Sigmoid colon (tissue), 4 donors: Measurements from ENCODE around the gene NUP188.

ENCODE experiments used
- CTCF ChIP-seq, 4 experiments: fragments of 450-650 bp in 3 of 4; fragments of 200-600 bp in 1 of 4; IDR thresholded peaks; one replicate each; pipeline ENCODE4 v1.5.1; 2016 to 2019; ENCODE audit warnings: antibody characterized with exemption in 4 of 4, mild to moderate bottlenecking in 3 of 4, moderate library complexity in 2 of 4
- POLR2A ChIP-seq, 2 donors: fragments of 450-650 bp; IDR thresholded peaks; one replicate each; pipeline ENCODE4 v1.6.1; 2016; ENCODE audit warnings: antibody characterized with exemption in 2 of 2, mild to moderate bottlenecking in 2 of 2, moderate library complexity in 2 of 2
- POLR2AphosphoS5 ChIP-seq, 4 donors: sonication (generic); formaldehyde crosslinking; IDR thresholded peaks; one replicate each; pipeline ENCODE4 v1.6.1; 2017; ENCODE audit warnings: antibody characterized with exemption in 4 of 4

GRCh38 chr9:128913048-128913900 is 34.2 kb upstream of the NUP188 start:
- TF ChIP-seq CTCF (IDR thresholded peaks at IDR 0.05) (no peak), POLR2AphosphoS5 (IDR thresholded peaks at IDR 0.05) (no peak), POLR2A (IDR thresholded peaks at IDR 0.05) (no peak)
